Panc1 (cell line): ENCODE results near the gene NLRC5. TPM values are rescaled to one million over a fixed set of nuclear protein-coding genes. Genes with fewer than 3 reads are reported as not detected.

Experiments
- ATAC-seq: fragments of 200-7000 bp; cut with Tn5 transposase; 2 replicates; pipeline ENCODE4 v1.9.1; 2020; ENCODE audit warnings: mild to moderate bottlenecking, moderate library complexity
- BruUV-seq: library from RNA; stranded (reverse); fragments of 400-500 nt; replicated peaks from 2 replicates; lab custom pipeline; 2021; lab: Mats Ljungman, UMichigan
- CTCF ChIA-PET: fragments of 300-600 bp; sonication (Branson Sonifier 250); formaldehyde crosslinking; loops from one replicate; lab custom pipeline; 2022; ENCODE audit warnings: antibody characterized with exemption; lab: Charles Lee
- POLR2A ChIA-PET: fragments of 300-600 bp; sonication (Branson Sonifier 250); formaldehyde crosslinking; loops from one replicate; lab custom pipeline; 2022; ENCODE audit warnings: antibody characterized with exemption; lab: Charles Lee
- DNase-seq: peaks from one replicate; pipeline ENCODE4 v3.0.0-alpha.2; 2010; ENCODE audit warnings: low read depth, low spot score
- H3K27ac ChIP-seq: 2 replicates; pipeline ENCODE4 v1.5.1; 2011; ENCODE audit warnings: mild to moderate bottlenecking, low read length, inconsistent platforms
- H3K27me3 ChIP-seq: fragments of 200-500 bp; sonication (Bioruptor generic); 2 replicates; pipeline ENCODE4 v1.6.0; 2014; ENCODE audit warnings: low read length, inconsistent platforms; ENCODE audit not compliant: control insufficient read depth, insufficient read depth
- H3K36me3 ChIP-seq: fragments of 200-500 bp; sonication (Bioruptor generic); 2 replicates; pipeline ENCODE4 v1.5.1; 2014; ENCODE audit warnings: inconsistent platforms, mild to moderate bottlenecking, low read length, moderate library complexity; ENCODE audit not compliant: control insufficient read depth, insufficient read depth
- H3K4me1 ChIP-seq: 2 replicates; pipeline ENCODE4 v1.5.1; 2011; ENCODE audit warnings: inconsistent platforms, mild to moderate bottlenecking, low read length, moderate library complexity; ENCODE audit not compliant: control insufficient read depth, insufficient read depth
- H3K4me3 ChIP-seq, 2 experiments: 2 replicates each; pipeline ENCODE4 v1.5.1; 2011 to 2012; ENCODE audit warnings: low read depth in 2 of 2, low read length in 2 of 2, mild to moderate bottlenecking in 2 of 2, inconsistent platforms in 1 of 2, moderate library complexity in 1 of 2
- H3K9me3 ChIP-seq: fragments of 200-500 bp; sonication (Bioruptor generic); 2 replicates; pipeline ENCODE4 v1.5.1; 2014; ENCODE audit warnings: low read depth, mild to moderate bottlenecking, inconsistent platforms, low read length, moderate library complexity; ENCODE audit not compliant: control insufficient read depth, insufficient read depth
- POLR2AphosphoS5 ChIP-seq: IDR thresholded peaks from 2 replicates; pipeline ENCODE4 v1.6.1; 2012; ENCODE audit warnings: mild to moderate bottlenecking, low read depth, low read length, moderate library complexity
- REST ChIP-seq, 2 experiments: IDR thresholded peaks; 2 replicates each; pipeline ENCODE4 v1.6.1; 2011 to 2012; ENCODE audit warnings: low read depth in 2 of 2, control low read depth in 1 of 2, low read length in 1 of 2, mild to moderate bottlenecking in 1 of 2, moderate library complexity in 1 of 2; ENCODE audit not compliant: insufficient read depth in 1 of 2
- SIN3A ChIP-seq: IDR thresholded peaks from 2 replicates; pipeline ENCODE4 v1.6.1; 2012; ENCODE audit warnings: low read depth, mild to moderate bottlenecking, low read length, moderate library complexity, borderline replicate concordance; ENCODE audit not compliant: insufficient read depth
- TCF7L2 ChIP-seq: IDR thresholded peaks from 2 replicates; pipeline ENCODE4 v1.6.1; 2011; ENCODE audit warnings: mild to moderate bottlenecking, low read depth, low read length, inconsistent platforms
- in situ Hi-C: cut with HindIII; loops from 2 replicates; pipeline ENCODE4 v1.10.0; 2016; ENCODE audit warnings: low sequenced_read_pairs, low pct_unique_long_range_greater_than_20kb
- intact Hi-C: fragments of 100-400 bp; cut with micrococcal nuclease; formaldehyde crosslinking; loops from one replicate; pipeline ENCODE4 v1.10.0; 2022; ENCODE audit not compliant: unreplicated experiment
- total RNA-seq: library from RNA; stranded (reverse); gene quantifications from one replicate; pipeline ENCODE4 v1.2.1, GENCODE V29; 2021; ENCODE audit not compliant: unreplicated experiment
- TF ChIP-seq, protein P1 (sequence below): fragments of 450-650 bp; IDR thresholded peaks from 2 replicates; pipeline ENCODE4 v1.5.1; 2017; ENCODE audit warnings: mild to moderate bottlenecking

The NLRC5 gene
- total RNA-seq, 1 experiment from 2014 or later: 8.8 TPM

DNA sequence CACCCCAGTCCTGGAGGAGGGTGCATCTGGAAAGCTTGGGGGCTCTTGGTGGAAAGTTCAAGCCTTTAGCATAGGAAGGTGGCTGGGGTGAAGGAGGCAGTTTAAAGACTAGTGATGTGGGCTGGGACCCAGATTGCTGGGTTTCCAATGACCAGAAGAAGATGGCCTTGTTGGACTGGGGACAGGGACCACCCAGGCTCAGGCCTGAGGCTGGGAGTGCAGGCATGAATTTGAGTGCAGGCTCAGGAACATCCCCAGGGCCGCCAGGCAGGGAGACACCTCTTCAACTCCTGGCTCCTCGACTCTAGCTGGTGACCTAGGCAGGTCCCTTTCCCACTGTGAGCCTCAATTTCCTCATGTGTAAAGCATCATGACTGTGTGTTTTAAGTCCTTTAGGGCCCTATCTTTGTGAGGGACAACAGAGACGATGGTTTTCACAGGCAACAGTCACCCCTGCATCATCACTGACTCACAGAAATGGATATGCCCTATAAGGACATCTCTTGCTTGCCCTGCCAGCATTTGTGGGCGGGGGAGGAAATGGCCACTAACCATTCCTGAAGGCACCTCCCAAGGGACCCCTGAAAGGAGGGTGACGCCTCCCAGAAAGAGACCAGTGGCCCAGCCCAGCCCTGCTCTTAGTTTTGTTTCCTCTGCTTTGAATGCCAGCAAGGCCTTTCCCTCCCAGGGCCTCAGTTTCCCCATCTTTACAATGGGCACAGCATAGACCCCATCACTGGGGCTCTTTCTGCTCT lies 11.1 kb downstream of the NLRC5 start:
- TF ChIP-seq REST (IDR thresholded peaks at IDR 0.05; ENCODE audit: insufficient read depth in 1 of 2, low read depth in 2 of 2, low read length in 1 of 2) (no peak), TCF7L2 (no peak), POLR2AphosphoS5 (no peak), SIN3A (no peak)
- TF ChIP-seq, protein P1, sequence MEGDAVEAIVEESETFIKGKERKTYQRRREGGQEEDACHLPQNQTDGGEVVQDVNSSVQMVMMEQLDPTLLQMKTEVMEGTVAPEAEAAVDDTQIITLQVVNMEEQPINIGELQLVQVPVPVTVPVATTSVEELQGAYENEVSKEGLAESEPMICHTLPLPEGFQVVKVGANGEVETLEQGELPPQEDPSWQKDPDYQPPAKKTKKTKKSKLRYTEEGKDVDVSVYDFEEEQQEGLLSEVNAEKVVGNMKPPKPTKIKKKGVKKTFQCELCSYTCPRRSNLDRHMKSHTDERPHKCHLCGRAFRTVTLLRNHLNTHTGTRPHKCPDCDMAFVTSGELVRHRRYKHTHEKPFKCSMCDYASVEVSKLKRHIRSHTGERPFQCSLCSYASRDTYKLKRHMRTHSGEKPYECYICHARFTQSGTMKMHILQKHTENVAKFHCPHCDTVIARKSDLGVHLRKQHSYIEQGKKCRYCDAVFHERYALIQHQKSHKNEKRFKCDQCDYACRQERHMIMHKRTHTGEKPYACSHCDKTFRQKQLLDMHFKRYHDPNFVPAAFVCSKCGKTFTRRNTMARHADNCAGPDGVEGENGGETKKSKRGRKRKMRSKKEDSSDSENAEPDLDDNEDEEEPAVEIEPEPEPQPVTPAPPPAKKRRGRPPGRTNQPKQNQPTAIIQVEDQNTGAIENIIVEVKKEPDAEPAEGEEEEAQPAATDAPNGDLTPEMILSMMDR: no peak
- intact Hi-C loops: no loop called here
- Histone ChIP-seq H3K9me3 (no peaks in the 10 kb centered on the region), H3K4me1 (no peaks in the 10 kb centered on the region), H3K4me3 (no peak overlapping the region), H3K27ac (no peak overlapping the region), H3K27me3 (no peaks in the 10 kb centered on the region), H3K36me3 (no peaks in the 10 kb centered on the region)
- no TSS peak for BruUV-seq
- in situ Hi-C loops: no loop called here
- DNase-seq (peak; percentile 46), ATAC-seq (peak; percentile 63; the same call in 1 of the 2 replicates)
- ChIA-PET CTCF (no interaction called here), POLR2A (no interaction called here)

GRCh38 chr16:57001026-57001679 lies 11.8 kb downstream of the NLRC5 start:
- H3K4me3 ChIP-seq: no peak overlapping the region
- no peaks in the 10 kb centered on the region for H3K27me3 ChIP-seq
- H3K27ac ChIP-seq: no peak overlapping the region
- ChIA-PET POLR2A (no interaction called here), CTCF (no interaction called here)
- in situ Hi-C loops (no loop called here), intact Hi-C loops (no loop called here)
- H3K9me3 ChIP-seq: no peaks in the 10 kb centered on the region
- ATAC-seq: no peak
- DNase-seq: no peak
- no peaks in the 10 kb centered on the region for H3K4me1 ChIP-seq
- no peaks in the 10 kb centered on the region for H3K36me3 ChIP-seq
- BruUV-seq: no TSS peak
- TF ChIP-seq SIN3A (no peak), TCF7L2 (no peak), REST (IDR thresholded peaks at IDR 0.05; ENCODE audit: insufficient read depth in 1 of 2, low read depth in 2 of 2, low read length in 1 of 2) (no peak), POLR2AphosphoS5 (no peak)
- TF ChIP-seq, protein P1: no peak
